ENCODE results near the gene EEF2K. TPM values are rescaled to one million over a fixed set of nuclear protein-coding genes. Genes with fewer than 3 reads are reported as not detected.

The EEF2K gene
- total RNA-seq, 2 donors from 2014 or later: 33.6 to 45.7 TPM

- no peak for DNase-seq (ENCODE audit: low spot score)
- intact Hi-C loops (cut with DNase I): no loop called here
Observed at GRCh38 chr16:22336581-22336980, 130.5 kb downstream of the EEF2K start.

GRCh38 chr16:22337045-22337444, 131.0 kb downstream of the EEF2K start:
- DNase-seq (ENCODE audit: low spot score): no peak
- intact Hi-C loops (cut with DNase I): no loop called here

- DNase-seq (ENCODE audit: low spot score): no peak
- intact Hi-C loops (cut with DNase I): no loop called here
Observed at GRCh38 chr16:22337849-22338635, 132.0 kb downstream of the EEF2K start.

Other genes with a start within 250 kb of the EEF2K start
- gene PDZD9, start 205.2 kb upstream of the EEF2K start, total RNA-seq: not detected
- gene MOSMO, start 198.2 kb upstream of the EEF2K start, total RNA-seq: 10 to 100 TPM; 13.3 to 16.1 TPM
- gene VWA3A, start 113.7 kb upstream of the EEF2K start, total RNA-seq: not detected
- not detected for gene SDR42E2, start 43.8 kb upstream of the EEF2K start, total RNA-seq
- gene POLR3E, start 91.1 kb downstream of the EEF2K start, total RNA-seq: 10 to 100 TPM; 28.6 to 33.0 TPM
- 10 to 100 TPM; 28.9 to 40.0 TPM for gene CDR2, start 168.3 kb downstream of the EEF2K start, total RNA-seq

Data from posterior vena cava (tissue), 2 donors.